Activated CD4-positive, CD25-positive, alpha-beta regulatory T cell (primary cell): ENCODE results near the gene GOLGA3.

ENCODE experiments used
- DNase-seq, 4 experiments: peaks; one replicate each; lab custom pipeline; 2025; lab: John Stamatoyannopoulos, UW

Gene GOLGA3

GRCh38 chr12:132747896-132748295, 80.8 kb downstream of the GOLGA3 start:
- DNase-seq, result no peak

GRCh38 chr12:132747395-132747794, 81.3 kb downstream of the GOLGA3 start:
- DNase-seq, result no peak

DNA sequence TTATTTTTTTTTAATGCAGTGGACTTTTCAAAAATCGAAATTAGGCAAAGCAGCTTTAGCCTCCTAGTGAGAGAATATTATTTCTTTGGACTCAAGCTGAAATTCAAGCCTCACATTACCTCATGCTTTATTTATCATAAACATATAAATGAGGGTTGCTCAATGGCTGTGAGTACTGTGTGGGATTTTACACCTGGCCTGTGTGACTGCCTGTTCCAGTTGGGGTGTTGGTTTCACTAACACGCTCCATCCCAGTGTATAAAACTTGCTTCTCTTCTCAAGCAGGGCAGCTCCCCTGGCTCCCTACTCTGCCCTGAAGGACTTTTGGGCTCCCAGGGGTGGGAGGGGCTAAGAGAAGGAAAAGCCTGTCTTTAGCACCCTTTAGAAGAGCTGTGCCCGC, 82.1 kb downstream of the GOLGA3 start:
- no peak for DNase-seq

DNA sequence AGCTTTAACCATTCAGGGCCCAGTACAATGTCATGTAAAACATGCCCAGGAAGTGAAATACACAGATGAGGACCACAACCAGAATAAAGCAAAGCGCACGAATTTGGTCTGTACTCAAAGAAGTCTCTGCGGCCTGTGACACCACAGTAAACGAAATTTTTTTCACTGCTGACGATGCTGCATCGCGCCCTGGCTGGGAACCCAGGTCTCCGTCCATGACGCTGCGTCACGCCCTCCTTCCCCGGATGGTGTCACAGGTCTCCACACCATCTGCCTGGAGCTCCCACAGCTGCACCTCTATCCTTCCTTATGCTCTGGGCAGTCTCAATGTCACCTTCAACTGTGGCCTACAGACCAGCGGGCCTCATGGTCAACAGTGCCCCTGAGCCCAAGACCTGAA, 84.8 kb downstream of the GOLGA3 start:
- no peak for DNase-seq

GRCh38 chr12:132741620-132742019, 87.0 kb downstream of the GOLGA3 start:
- DNase-seq, result no peak

DNA sequence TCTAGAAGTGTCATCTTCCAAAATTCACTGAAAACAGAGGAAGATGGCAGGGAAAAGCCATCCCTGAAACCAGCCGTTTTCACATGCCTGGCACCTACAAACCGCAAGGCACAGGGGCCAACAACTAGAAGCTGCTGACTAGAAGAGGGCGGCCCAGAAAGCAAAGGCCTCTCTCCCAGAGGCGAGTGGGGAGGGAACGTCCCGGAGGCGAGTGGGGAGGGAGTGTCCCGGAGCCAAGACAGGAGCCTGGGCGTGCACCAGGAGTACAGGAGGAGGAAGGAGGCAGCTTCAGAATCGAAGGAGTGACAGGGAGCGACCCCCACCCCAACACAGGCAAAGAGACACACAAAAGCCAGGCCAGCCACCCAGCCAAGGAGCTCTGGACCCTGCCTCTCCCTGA, 88.0 kb downstream of the GOLGA3 start:
- DNase-seq, result no peak

DNA sequence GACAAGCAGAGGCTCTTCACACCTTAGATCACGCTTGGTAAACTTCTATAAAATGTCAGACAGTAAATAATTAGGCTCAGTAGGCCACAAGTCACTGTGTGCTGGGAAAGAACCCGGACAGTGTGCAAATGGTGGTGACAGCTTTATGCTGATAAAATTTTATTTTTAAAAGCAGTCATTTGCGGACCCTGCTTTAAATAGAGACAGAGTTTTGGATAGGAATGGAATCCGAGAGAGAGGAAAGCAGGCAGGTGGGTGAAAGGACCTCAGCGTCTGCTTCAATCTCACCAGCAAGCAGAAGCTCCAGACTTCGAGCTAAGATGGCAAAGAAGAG, 88.4 kb downstream of the GOLGA3 start:
- DNase-seq, result no peak

- DNase-seq, result no peak
These were observed 88.9 kb downstream of the GOLGA3 start for GRCh38 chr12:132739600-132740312.

GRCh38 chr12:132736913-132737312, 91.8 kb downstream of the GOLGA3 start:
- DNase-seq, result no peak

GRCh38 chr12:132736378-132736777, 92.3 kb downstream of the GOLGA3 start:
- DNase-seq, result no peak

- no peak for DNase-seq
These were observed 93.2 kb downstream of the GOLGA3 start for GRCh38 chr12:132735496-132735895.

GRCh38 chr12:132734206-132734605, 94.5 kb downstream of the GOLGA3 start:
- no peak for DNase-seq

GRCh38 chr12:132731574-132731973, 97.1 kb downstream of the GOLGA3 start:
- DNase-seq, result no peak

- no peak for DNase-seq
These were observed 98.3 kb downstream of the GOLGA3 start for GRCh38 chr12:132730353-132730752.

- DNase-seq, result no peak
These were observed 98.9 kb downstream of the GOLGA3 start for GRCh38 chr12:132729541-132730320.

- DNase-seq, result no peak
These were observed 100.2 kb downstream of the GOLGA3 start for GRCh38 chr12:132728502-132728901.

GRCh38 chr12:132727091-132727794, 101.4 kb downstream of the GOLGA3 start:
- no peak for DNase-seq

GRCh38 chr12:132726386-132726785, 102.3 kb downstream of the GOLGA3 start:
- no peak for DNase-seq

DNA sequence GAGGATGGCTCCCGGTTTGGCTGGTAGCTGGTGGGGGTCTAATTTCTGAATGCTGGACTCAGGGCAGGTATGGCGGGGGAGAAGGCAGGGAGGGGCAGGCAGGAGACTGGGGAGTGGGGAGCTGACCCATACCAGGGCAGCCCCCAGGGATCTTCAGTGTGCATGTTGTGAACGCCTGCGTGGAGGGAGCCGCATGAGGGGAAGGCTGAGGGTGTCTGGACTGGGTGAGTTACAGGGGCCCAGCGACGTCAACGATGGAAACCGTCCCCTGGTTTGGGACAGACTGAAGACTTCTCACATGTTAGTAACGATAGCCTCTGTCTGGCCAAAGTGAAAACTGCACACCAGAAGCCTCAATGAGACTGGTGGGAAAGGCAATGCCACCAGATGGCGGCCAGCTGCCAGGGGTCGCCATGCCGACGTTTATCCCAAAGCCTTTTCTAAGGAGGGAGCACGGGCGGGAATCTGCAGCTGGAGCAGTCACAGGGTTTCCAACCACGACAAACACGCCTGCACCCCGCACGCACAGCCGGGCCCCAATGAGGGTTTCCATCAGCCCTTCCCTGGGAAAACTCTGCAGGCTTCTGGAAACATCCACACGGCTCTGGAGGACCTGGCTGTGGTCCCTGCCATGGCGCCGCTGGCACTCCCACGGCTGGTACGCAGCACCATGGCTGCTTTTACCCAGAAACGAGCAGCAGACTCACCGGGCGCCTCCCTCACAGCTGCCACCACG, 104.0 kb downstream of the GOLGA3 start:
- no peak for DNase-seq

DNA sequence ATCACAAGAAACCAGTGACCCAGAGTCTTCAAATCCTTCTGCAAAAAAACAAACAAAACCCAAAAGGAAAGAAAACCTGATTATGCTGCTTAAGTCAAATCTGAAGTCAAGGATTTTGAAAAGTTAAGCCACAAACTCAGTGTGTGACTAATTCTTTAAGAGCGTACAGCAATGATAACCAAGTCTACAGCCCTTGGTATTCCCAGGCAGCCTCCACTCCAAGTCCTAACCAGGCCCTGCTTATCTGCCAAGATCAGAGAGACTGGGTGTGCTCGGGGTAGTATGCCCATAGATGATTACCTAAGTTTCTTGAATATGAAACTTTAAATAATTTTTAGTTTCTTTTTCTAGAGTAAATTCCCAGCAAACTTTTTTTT, 104.9 kb downstream of the GOLGA3 start:
- DNase-seq, result no peak

DNA sequence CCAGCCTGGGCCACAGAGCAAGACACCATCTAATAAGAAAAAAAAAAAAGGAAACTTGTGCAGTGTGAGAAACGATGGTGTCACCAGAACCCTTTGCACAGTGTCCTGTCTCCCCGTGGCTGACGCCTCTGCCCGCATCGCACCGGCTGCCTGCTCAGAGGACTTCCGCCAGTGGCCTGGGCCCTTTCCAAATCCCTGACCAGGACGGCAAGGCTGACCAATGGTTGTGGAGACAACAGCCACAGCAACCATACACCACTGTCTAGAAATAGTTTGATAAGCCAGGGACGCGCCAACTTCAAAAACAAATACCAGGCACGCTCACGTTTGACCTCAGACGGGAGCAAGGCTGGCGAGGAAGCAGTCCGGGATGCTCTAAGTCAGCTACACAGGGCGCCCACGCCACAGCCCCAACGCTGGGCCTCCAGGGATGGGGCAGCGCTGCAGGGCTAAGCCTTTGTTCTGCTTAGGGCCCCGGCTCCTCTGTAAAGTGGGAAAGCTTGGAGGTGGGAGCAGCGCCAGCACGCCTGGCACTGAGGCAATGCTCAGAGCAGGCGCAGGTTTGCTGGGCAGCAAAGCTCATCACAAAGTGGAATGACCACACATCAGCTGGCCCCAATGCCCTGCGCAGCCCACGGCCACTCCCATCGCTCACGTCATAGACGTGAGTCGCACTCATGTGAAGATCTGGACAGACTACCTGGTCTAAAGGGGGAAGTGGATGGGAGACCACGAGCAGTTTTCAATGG, 105.5 kb downstream of the GOLGA3 start:
- no peak for DNase-seq
